GM21528 (cell line): Measurements from ENCODE around the gene GRIN3B.

Experiments
- ATAC-seq: cut with Tn5 transposase; IDR thresholded peaks from one replicate; pipeline ENCODE4 v1.9.1; 2021; ENCODE audit warnings: mild to moderate bottlenecking, moderate library complexity; ENCODE audit not compliant: unreplicated experiment, low FRiP score

GRIN3B gene

DNA sequence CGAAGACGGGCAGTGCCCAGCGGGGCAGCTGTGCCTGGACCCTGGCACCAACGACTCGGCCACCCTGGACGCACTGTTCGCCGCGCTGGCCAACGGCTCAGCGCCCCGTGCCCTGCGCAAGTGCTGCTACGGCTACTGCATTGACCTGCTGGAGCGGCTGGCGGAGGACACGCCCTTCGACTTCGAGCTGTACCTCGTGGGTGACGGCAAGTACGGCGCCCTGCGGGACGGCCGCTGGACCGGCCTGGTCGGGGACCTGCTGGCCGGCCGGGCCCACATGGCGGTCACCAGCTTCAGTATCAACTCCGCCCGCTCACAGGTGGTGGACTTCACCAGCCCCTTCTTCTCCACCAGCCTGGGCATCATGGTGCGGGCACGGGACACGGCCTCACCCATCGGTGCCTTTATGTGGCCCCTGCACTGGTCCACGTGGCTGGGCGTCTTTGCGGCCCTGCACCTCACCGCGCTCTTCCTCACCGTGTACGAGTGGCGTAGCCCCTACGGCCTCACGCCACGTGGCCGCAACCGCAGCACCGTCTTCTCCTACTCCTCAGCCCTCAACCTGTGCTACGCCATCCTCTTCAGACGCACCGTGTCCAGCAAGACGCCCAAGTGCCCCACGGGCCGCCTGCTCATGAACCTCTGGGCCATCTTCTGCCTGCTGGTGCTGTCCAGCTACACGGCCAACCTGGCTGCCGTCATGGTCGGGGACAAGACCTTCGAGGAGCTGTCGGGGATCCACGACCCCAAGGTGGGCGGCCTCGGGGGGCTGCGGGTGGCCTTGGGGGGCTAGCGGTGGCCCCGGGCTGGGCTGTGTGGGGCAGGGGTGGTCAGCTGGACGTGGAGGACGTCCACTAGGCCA lies 4.8 kb downstream of the GRIN3B start:
- no peak for ATAC-seq

DNA sequence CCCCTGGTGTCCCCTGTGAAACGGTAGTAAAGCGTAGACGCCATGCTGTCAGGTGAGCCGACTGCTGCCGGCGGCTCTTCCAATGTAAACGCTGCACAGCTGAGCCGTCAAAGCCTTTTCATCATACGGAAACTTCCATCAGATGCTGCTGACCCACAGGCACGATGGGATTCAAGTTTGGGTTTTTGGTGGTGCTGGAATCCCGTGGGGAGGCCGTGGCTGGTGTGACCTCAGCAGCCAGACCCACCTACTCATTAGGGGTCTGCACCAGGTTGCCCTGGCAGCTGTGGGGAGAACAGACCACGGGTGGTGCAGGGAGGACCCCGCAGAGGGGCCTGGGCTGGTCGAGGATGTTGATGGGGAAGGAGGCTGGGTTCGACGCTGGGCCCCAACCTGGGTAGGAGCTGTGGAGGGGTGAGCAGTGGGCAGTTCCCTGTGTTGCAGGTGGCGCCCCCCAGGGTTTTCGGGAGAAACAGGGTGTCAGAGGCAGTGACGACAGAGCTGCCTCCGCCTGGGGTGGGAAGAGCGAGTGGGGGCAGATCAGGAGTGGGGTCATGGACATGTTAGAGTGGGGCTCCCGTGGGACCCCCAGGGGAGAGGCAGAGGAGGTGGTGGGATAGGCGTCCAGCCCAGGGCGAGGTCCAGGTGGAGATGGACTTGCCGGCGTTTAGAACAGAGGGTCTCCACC lies 6.6 kb downstream of the GRIN3B start:
- no peak for ATAC-seq

- ATAC-seq = no peak
Measured at GRCh38 chr19:1007399-1008251, 7.4 kb downstream of the GRIN3B start.

GRCh38 chr19:1008268-1009040 lies 8.2 kb downstream of the GRIN3B start:
- ATAC-seq = no peak

- no peak for ATAC-seq
Measured at GRCh38 chr19:1009041-1009980, 9.1 kb downstream of the GRIN3B start.

DNA sequence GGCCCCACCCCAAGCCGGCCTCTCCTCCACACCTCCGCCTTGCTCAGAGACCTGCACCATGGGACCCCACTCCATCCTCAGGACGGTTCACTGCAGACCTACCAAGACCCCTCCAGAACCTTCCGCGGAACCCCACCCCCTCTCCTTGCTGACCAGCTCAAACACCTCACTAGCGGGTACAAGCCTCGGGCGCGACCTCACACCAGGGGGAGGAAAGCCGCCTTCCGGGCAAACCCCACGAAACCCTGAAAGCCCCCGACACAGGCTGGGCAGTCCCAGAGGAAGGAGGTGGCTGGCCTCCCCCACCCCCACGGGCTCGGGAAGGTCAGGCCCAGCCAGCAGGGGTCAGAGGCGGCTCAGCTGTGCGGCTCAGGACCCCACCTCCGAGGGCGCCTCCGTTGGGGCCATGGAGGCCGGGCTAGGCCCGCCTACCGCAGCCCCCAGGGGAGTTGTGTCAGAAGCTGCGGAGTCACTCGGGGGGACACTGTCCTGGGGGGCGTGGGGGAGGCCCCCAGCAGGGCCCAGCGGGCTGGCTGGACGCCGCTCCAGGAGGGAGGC lies 9.8 kb downstream of the GRIN3B start:
- ATAC-seq = no peak

GRCh38 chr19:1010586-1011510 lies 10.6 kb downstream of the GRIN3B start:
- no peak for ATAC-seq

DNA sequence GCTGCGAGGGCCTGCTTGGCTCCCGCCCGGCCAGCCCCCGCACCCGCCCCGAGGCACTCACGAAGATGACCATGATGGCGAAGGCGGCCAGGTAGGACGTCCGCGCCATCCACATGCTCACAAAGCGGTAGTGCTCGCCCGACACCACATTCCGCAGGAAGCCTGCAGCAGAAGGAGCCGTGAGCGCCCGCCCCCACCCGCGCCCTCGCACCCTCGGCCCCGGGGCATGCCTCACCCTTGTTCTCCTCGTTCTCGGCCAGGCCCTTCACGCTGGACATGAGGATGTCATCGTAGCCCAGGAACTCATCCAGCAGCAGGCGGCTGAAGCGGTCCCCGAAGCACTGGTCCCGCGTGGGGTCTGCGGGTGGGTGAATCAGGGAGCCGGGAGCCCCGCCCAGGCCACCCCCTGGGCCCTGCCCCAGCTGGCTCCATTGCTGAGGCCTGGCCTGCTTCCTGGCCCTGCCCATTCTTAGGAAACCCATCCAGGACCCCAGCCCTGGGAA lies 11.7 kb downstream of the GRIN3B start:
- ATAC-seq = no peak

GRCh38 chr19:1012334-1012733 lies 12.1 kb downstream of the GRIN3B start:
- ATAC-seq = no peak

DNA sequence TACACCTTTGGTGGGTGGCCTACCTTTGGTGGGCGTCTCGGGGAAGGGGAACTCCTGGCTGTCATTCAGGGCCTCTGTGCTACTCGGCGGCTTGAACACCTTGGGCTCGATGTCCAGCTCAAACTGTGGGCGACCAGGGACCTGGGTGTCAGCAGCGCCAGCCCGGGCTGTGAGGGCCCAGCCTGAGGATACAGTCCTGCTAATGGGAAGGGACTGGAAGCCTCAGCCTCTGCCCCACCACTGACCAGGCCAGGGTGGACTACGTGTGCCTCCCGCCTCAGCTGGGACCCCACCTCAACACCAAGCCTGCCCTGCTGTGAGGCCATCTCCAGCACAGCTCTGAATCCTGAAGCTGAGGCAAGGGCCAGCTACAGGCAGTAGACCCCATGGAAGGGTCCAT lies 13.0 kb downstream of the GRIN3B start:
- ATAC-seq = no peak

- no peak for ATAC-seq
Measured at GRCh38 chr19:1014161-1015060, 14.2 kb downstream of the GRIN3B start.

DNA sequence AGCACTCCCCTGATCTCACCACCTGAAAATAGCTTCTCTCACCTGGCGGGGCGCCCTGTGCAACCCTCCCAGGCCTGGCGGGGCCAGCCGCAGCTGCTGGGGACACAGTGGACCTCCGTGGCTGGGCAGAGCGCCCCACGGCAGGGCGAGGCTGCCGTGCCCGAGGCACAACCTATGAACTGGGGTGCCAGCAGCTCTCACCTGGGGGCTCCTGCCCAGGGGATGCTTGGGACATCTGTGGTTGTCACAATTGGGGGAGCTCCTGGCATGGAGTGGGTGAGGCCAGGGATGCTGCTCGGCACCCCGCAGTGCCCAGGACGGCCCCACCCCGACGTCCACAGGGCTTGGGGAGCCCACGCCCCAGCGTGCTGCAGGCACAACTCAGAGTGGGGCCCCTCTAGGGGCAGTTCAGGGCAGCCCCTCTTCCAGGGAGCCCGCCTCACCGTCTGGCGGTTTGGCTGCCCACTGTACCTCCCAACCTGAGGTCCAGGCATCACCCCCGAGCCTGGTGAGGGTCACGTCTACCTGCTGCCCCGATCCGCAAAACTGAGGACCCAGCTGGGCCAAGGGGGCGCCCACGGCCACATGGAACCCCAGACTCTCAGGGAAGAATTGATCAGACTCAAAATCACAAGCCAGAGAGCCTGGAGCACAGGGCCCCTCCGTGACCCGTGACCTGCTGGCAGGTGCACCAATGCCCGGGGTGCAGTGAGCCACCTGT lies 15.0 kb downstream of the GRIN3B start:
- ATAC-seq = no peak

DNA sequence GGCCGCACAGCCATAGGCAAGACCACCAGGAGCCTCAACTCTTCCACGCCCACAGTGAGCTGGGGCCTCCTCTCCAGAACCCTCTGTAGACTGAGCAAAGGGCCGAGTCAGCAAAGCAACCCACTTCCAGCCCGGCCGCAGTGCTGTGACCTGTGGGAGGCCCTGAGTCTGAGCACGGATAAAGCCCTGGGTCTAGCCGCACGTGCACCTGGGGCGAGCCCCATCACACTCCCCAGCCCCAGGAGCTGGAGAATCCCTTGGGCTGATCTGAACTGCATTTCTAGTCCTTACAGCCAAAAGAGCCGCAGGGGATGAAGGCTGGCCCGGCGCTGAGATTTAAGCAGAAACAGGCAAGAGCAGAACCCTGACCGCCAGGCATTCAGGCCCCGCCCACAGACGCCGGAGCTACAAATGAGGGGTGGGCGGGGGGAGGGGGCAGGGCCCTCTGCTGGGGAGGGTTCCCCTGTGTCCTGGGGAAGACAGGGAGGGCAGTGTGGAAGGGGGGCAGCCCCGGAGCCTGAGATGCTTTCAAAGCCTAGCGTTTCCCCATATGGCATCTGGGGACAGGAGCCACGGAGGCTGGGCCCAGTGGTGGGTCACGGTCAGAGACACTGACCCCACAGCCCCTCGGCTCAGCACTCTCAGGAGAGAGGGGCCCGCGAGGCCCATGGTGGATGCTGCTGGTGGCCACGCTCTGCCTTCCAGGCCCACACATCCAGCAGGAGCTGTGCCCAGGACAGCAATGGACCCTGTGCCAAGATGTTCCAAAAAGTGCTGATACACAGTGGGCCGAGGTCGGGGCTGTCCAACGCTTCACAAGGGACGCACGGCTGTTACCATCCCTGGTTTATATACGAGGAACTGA lies 15.8 kb downstream of the GRIN3B start:
- ATAC-seq = no peak

- ATAC-seq = no peak
Measured at GRCh38 chr19:1016647-1017114, 16.5 kb downstream of the GRIN3B start.
